Stimulated activated CD4-positive, alpha-beta T cell treated with anti-CD3 and anti-CD28 coated beads, Interleukin-15, amount 100 ng/mL, for 1 hour (primary cell): ENCODE data around the gene CCDC47.
"Not testable (repeated sequence)": the region's sequence is repeated elsewhere in the genome, so short reads cannot be mapped to it uniquely, and the experiment has no call there.

Source experiments
- DNase-seq, 2 donors: peaks; one replicate each; pipeline ENCODE4 v3.0.0-alpha.2; 2020; ENCODE audit warnings: low read depth in 1 of 2, low spot score in 1 of 2

Gene CCDC47

DNA sequence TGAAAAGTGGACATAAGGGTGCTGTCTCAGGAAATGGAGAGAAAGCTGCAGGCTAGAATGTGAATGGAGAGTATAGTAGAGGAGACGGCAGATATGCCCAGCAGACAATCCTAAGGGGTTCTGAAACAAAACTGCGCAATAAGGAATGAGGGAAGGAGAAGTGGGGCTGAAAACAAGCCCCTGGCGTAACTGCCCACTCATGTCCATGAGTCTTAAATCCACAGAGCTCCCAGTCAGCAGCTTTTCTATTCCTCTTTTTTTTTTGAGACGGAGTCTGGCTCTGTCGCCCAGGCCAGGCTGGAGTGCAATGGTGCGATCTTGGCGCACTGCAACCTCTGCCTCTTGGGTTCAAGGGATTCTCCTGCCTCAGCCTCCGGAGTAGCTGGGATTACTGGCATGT is 37.7 kb downstream of the CCDC47 start:
- DNase-seq = no peak

DNA sequence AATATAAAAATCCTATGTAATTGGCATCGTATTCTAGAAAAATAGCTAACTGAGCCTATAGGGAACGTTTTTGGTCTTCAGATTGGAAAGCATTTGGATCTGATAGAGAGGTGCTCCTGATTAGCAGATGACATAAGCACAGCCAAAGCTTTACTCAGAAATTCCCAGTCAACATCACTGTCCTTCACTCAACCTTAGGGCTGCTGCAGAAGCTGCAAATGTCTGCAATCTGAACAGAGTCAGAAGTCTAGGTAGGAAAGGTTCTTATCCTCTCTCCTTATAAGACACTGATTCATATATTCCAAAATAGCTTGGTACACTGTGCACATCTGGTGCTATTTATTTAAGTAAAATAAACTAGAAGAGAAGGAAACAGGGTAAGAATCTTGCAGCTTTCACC is 51.0 kb downstream of the CCDC47 start:
- no peak for DNase-seq

DNA sequence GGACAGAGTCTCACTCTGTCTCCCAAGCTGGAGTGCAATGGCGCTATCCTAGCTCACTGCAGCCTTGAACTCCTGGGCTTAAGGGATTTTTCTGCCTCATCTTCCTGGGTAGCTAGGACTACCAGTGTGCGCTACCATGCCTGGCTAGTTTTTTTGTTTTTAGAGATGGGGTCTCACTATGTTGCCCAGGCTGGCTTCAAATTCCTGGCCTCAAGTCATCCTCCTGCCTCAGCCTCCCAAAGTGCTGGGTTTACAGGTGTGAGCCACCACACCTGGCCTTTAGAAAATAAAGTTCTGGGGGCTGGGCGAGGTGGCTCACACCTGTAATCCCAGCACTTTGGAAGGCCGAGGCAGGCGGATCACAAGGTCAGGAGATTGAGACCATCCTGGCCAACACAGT is 53.2 kb downstream of the CCDC47 start:
- not testable (repeated sequence) for DNase-seq

DNA sequence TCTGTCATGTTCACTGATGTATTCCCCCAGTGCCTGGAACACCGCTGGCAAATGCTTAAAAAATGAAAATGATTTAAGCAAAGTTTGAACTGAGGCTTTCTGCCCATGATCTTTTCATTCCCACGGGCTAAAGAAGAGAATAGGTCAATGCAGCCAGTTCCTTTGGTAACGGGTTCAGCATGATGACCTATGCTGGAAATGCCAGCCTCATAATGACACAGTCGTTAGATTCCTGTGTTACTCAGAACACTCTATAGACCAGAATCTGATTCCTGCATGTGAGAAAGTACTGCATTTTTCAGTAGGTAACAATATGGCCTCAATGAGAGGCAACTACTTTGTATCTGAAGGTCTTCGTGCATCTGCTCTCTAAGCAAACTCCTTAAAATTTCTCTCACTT is 54.4 kb downstream of the CCDC47 start:
- DNase-seq = no peak

DNA sequence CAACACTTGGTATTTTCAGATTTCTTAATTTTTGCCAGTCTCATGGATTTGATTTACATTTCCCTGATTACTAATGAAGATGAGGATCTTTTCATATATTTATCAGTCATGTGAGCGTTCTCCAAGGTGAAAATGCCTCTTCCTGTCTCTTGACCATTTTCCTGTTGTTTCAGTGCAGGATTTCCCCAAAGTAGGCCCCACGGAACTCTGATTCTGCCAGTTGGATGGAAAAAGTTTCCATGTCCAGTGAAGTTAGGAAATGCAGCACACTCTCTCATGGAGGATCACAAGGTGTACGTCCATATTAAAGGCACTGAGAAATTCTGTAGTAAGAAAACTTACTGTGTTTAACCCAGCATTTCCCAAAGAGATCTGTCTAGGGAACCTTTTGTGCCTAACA is 57.0 kb downstream of the CCDC47 start:
- no peak for DNase-seq

DNA sequence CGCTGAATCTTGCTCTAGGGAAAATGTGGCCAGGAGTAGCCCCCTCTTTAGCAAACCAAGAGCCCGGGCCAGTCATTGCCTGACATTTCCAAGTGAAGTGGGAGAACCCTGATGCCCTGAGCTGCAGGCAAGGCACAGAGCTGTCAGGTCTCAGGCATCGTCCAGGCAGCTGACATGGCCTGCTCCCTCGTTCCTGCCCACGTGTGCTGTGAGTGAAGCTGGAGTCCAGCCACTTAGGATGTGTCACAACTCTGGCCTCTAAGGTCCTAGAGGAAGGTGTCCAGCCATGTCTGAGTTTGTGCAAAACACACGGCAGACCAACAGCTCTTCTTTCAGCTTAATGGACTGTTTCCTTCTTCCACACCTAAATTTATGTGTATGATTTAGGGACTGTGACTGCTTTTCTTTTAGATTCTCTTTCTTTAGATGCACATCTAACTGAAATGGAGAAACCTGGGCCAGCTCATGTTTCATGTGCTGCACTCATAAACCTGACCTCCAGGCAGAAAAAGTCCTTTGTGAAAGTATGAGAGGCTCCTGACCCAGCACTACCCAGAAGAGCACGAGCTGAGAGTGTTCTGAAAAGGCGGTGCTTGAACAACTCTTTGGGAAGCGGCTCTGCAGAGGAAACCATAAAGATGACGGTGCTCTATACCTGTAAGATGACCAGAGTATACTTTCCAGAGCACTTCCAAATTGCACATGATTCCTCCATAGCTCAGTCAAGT is 58.7 kb downstream of the CCDC47 start:
- no peak for DNase-seq

DNA sequence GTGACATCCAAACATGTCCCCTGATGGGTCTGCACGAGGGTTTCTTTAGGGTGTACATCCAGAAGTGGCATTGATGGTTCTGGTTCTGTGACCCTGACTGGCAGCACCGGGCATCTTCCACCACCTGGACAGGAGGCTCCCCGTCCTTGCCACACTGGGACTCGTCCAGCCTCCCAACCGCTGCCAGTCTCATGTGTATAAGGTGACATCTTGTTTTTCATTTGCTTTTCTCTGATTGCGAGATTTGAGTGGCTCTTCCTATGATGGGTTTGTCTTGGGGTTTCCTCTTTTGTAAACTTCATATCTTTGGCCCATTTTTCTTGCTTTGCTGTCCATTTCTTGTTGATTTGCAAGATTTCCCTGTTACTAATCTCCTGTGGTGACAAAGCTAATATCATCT is 64.3 kb downstream of the CCDC47 start:
- no peak for DNase-seq

DNA sequence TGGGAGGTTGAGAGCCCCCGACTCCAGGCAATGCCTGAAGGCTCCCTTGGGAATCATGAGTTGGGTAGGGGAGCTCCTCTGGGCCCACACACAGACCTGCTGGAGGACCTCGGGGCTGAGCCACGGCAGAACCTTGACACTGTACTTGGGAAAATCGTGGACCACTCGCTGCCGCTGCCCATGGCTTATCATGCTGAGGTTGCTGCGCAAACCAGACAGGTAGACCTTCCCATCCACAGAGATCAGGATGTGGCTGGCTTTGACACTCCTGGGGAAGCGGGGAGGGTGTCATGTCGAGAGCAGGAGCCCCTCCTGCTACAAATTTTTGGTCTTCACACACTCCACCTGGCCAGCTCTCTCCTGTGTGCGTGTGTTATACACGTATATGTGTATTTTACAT is 66.2 kb downstream of the CCDC47 start:
- DNase-seq = no peak

DNA sequence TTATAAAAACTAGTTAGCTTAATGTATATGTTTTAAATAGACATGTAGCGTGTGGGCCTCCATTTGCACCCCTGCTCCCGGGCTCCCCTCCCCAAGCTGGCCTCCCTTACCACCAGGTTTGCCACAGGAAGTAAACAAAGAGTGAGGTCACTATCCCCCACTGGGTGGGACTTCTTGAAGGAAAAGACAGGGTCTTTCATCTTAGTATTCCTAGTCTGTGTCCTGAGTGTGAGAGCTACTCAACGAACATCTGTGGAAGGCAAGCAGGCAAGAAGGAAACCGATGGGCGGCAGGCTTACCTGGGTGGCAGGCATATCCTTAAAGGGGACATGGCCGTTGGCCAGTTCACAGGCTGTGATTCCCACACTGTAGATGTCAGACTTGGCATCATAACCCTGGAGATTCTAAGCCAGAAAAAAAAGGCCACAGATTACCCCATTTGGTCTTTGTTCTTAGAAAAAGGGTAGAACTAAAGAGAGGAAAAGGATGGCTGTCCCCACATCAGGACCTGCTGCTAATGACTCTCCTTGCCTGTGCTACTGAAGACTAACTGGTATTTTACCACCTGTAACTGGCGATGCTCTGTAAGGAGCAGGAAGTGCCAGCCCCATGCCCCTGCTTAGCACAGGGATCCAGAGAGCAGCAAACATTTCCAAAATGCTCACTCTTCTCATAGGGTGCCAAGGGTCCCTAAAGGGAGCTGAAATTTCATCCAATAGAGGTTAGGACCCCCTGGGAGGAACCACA is 66.9 kb downstream of the CCDC47 start:
- DNase-seq = no peak

DNA sequence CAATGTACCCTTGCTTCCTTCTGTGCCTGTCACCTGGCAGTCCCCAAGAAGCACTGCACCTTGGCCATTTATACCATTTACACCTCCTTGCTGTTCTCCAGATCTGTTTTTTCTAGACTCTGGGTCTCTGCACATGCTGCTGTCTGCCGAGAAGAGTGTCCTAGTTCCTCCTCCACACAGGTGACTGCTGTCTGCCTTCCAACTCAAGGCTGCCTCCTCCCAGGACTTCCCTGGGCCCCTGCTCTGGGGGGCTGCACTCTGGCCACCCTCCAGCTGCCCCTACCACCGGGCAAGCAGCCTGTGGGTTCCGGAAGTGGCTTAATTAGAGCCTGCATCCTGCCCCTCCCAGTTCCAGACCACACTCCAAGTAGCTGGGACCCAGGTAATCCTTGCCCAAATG is 67.7 kb downstream of the CCDC47 start:
- DNase-seq = no peak

DNA sequence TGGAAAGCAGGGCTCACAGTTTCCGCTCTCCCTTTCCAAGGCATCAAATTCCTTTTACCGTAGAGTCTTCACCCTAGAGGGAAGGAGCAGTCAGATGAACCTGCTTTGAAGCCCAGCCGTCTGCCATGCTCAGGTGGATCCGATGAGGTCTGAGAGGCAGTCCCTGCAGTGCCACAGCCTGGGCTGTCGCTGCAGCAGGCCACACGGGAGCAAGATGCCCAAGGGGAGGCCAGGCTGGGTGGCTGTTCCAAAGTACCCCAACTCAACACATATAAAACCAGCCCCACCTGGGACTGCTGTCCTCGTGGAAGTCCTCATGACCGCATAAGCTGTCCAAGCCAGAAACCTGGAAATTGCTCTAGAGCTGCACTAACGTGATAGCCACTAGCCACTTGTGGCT is 68.6 kb downstream of the CCDC47 start:
- DNase-seq = no peak

DNA sequence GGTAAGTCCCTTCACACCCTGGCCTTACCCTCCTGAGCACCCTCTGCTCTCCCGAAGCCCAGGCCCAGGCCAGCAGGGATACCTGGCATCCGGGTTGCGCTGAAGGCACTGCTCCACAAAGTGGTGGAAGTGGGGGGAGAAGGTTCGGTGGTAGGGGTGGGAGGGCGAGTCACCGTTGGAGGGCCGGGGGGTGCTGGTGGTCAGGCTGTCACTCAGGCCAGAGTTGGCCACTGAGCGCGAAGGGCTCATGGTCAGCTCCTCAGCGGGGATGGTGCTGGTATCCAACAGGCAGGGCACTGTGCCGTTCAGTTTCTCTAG is 69.2 kb downstream of the CCDC47 start:
- no peak for DNase-seq

DNA sequence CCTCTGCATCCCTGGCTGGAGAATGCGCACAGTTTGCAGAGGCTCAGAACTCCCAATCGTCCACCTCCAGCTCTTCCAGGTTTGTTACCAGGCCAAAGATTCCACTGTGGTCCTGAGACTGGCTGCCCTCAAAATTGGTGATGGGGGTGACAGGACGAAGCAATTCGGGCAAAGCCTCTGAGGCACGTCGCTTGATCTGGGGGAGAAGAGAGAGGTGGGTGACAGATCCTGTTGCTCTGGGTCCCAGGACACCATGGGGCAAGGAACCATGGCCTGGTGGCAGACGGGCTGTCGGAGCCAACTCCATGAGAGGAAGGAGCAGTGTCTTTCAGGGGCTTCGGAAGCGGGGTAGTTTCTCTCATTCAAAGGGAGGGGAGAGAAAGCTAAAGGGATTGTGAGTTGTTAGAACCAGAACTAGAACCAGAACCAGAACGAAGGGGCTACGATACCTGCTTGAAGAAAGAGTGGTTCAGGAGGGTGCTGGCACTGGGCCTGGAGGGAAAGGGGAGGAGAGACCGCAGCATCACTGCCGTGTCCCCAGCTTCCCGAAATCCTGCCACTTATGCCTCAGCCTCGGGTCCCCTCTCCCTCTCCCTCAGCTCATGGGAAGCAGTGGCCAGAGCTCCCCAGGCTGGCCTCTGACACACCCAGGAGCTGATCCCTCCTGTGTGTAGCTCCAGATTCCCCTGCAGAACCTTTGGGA is 69.7 kb downstream of the CCDC47 start:
- DNase-seq = no peak

DNA sequence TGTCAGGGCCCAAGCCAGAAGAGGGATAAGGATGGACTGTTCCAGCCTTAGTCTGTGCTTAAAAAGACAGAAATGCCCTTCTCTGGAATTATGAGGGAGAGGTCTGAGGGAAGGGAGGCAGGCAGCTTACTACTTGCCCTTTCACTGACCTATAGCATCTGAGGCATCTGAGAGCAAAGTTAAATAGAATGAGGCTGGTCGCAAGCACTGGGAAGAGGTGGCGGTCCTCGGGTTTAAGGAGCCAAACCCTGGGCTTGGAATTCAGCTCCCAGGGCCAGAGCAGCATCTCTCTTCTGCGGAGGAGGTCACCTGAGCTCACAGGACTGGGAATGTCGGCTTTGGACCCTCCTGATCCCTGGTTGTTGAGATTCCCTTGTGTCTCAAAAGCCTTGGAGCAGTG is 70.4 kb downstream of the CCDC47 start:
- no peak for DNase-seq

DNA sequence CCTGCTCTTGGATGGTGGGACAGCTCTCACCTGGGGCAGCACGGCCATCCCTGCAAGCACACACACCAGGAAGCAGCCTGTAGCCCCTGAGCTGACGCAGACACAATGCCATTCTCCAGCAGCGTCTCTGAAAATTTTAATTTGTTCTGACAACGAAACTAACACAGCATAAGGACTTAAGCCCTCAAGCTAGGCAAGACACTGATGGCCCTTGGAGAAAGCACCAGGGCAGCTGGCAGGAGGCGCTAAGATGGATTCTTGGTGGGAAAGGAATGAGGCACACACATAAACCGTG is 70.7 kb downstream of the CCDC47 start:
- no peak for DNase-seq

DNA sequence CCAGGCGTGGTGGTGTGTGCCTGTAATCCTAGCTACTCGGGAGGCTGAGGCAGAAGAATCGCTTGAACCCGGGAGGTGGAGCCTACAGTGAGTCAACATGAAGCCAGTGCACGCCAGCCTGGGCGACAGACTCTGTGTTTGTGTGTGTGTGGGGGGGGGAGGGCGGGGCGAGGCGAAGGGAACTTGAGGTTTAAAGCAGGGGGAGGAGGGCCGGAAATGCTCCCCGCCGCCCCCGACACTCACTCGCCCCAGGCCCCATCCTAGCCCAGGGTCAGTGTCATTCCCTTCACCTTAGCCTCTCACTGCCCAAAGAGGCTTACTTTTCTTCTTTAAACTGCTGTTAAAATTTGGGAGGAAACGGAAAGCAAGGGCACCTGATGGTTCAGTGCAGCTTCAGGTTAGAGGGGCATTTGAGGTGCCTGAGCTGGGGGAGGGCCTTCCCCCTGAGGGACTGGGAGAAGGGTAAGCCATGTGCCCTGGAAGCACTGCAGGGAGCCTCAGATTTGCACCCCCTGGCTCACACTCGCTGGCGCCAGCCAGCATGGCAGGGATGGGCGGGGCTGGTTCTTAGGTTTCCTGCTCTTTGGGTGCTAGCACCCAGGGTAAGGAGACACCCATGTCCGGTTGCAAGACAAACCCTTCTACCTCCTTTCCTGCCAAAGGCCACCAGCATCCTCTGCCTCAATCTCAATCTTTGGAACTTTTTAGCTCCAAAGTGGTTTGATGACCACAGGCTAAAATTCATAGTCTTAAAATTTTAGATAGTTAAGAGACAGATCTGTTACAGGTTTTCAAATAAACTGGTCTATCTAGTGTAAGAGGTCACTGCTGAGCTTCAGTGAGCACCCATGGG is 71.3 kb downstream of the CCDC47 start:
- DNase-seq = peak; percentile 50 to 58

DNA sequence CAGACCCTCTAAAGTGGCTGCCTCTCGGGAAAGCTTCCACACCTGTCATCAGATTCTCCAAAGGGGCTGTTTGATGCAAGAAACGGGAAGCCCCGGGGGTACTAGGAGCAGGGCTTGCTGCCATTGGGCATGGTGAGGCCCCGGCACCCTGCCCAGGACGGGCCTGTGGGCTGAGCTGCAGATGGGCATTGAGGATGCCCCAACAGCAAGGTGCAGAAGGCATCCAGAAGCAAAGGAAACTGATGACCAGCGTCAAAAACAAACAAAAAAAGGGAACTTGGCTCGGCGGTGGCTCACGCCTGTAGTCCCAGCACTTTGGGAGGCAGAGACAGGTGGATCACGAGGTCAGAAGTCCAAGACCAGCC is 72.0 kb downstream of the CCDC47 start:
- DNase-seq = no peak

DNA sequence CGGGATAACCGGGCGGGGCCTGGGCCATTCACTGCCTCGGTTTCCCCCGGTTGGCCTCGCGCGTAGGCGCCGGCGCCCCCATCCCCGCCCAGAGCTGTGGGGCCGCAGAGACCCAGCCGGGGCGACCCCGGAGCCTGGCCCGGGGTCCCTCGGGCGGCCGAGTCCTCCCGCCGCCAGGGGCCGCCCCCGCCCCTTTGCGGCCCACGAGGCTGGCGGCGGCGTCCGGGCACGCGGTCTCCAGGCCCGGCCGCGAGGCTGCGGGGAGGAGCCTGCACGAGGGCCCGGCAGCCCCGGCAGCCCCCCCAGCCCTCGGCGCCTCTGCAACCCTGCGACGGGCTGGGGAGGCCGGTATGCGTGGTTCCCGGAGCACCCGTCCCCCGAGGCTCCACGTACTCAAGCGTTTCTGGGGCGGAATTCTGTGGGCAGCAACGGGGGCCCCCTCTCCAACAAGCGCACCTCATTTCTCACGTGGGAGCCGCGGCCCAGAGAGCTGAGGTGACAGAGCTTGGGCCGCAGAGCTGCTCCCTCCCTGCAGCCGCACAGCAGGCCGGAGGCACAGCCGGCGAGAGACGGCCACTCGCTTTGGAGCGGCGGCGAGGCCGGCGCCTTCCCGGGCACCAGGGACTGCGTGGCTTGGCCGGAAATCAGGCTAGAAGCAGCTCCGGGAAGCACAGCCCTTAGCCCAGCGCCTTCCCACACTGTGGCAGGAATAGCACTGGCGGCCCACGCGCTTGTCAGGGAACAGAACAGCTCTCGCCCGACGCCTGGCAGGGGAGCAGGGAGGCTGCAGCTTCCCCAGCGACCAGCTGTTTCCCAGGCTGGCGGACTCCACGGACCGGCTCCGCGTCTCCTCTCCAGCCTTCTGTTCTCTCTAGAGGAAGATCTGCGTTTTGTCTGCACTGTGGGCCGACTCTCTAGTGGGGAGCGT is 72.6 kb downstream of the CCDC47 start:
- peak; percentile 28 to 43 for DNase-seq

DNA sequence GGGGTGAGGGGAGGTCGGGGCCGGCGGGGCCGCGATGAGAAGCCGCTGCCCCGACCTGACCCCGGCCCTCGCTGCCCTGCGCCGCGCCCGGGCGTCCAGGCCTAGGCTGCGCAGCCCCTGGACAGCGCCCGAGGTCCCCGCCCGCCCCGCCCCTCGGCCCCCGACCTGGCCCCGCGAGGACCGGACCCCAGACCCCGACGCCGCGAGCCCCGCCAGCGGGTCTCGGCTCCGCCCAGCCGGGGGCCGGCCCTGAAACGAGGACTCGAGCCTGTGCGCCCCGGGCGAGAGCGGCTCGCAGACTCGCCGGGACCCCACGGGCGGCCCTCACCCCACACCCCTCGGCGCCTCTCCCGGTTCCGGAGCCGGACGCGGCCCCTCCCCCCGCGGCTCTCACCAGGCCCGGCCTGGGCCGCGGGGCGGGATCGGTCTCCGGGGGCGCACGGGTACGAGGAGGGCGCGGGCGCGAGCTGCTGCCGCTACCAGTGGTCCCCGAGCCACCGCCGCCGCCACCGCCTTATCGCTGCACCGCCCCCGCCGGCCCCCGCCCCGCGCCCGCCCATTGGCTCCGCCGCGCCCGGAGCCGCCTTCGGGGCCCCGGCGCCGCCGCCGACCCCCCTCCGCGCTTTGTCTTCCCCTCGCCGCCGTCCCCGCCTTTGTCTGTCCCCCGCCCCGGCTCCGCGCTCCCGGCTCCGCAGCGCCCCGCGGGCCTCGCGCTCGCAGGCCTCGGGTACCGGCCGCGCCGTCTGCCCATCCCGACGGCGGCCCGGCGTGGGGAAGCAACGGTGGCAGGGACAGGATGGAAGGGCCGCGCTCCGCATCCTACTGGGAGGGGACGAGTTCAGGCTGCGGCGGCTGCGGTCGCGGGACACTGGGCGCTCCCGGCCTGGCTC is 73.5 kb downstream of the CCDC47 start, which contains the start of gene LIMD2:
TSS of gene LIMD2 (minus strand) at position 488 of the 890 bp plus-strand sequence. CDS start 827 bp downstream, outside the sequence.
- DNase-seq = peak; percentile 77 to 81
